ENCODE results near the gene LRP8.

DNA sequence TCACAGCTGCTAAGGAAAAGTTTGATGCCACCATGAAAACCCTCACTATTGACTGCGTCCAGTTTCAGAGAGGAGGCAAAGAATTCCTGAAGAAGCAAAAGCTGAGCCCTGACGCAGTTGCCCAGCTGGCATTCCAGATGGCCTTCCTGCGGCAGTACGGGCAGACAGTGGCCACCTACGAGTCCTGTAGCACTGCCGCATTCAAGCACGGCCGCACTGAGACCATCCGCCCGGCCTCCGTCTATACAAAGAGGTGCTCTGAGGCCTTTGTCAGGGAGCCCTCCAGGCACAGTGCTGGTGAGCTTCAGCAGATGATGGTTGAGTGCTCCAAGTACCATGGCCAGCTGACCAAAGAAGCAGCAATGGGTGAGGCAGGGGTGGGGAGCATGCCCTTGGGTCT lies 116.9 kb downstream of the LRP8 start:
- TF ChIP-seq, protein P1, sequence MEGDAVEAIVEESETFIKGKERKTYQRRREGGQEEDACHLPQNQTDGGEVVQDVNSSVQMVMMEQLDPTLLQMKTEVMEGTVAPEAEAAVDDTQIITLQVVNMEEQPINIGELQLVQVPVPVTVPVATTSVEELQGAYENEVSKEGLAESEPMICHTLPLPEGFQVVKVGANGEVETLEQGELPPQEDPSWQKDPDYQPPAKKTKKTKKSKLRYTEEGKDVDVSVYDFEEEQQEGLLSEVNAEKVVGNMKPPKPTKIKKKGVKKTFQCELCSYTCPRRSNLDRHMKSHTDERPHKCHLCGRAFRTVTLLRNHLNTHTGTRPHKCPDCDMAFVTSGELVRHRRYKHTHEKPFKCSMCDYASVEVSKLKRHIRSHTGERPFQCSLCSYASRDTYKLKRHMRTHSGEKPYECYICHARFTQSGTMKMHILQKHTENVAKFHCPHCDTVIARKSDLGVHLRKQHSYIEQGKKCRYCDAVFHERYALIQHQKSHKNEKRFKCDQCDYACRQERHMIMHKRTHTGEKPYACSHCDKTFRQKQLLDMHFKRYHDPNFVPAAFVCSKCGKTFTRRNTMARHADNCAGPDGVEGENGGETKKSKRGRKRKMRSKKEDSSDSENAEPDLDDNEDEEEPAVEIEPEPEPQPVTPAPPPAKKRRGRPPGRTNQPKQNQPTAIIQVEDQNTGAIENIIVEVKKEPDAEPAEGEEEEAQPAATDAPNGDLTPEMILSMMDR (IDR thresholded peaks at IDR 0.05), result no peak
- no peak for TF ChIP-seq POLR2A (IDR thresholded peaks at IDR 0.05)
